Kidney epithelial cell (primary cell): ENCODE results near the gene TMEM129. TPM values are rescaled to one million over a fixed set of nuclear protein-coding genes. Genes with fewer than 3 reads are reported as not detected.

Source experiments
- DNase-seq: peaks from one replicate; pipeline ENCODE4 v3.0.0-alpha.2; 2010; ENCODE audit warnings: low read depth
- H3K27me3 ChIP-seq: 2 replicates; pipeline ENCODE4 v1.6.0; 2011; ENCODE audit warnings: low read length; ENCODE audit not compliant: control insufficient read depth, insufficient read depth
- H3K36me3 ChIP-seq: 2 replicates; pipeline ENCODE4 v1.5.1; 2011; ENCODE audit warnings: low read length; ENCODE audit not compliant: control insufficient read depth, insufficient read depth
- H3K4me3 ChIP-seq: 2 replicates; pipeline ENCODE4 v1.5.1; 2011; ENCODE audit warnings: low read depth, mild to moderate bottlenecking, control low read depth, low read length
- total RNA-seq: library from RNA; depleted of rRNA; stranded (reverse); fragments of >200 nt; gene quantifications from 2 replicates; pipeline ENCODE4 v1.2.3, GENCODE V29; 2015
- TF ChIP-seq, protein P1 (sequence below): IDR thresholded peaks from 2 replicates; pipeline ENCODE4 v1.5.1; 2011; ENCODE audit warnings: mild to moderate bottlenecking, moderate library complexity, low read length, control low read depth, inconsistent platforms; ENCODE audit not compliant: insufficient read depth, poor library complexity, severe bottlenecking

TMEM129 gene
- total RNA-seq, 1 donor from 2014 or later: 63.5 TPM

DNA sequence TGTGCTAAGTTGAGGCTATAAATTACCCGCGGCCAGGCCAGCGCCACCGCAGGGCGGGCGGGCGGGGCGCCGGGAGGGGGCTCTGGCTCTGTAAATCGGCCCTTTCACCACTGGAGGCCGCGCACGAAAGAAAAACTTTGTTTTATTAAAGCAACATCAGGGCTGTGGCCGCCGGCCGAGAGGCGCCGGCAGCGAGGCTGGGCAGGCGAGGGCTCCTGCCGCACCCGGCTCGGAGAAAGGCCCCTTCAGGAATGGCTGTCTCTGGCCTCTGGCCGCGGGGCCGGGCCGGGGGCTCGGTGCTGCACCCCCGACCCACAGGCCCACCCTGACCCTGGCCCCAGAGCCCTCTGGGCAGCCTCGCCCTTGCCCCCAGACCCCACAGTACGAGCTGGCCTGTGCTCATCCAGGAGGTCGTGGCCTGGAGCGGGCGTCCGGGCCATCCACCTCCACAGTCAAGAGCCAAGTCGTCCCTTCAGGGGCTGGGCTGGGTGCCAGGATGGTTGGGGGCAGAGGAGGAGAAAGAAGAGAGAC is 42.5 kb upstream of the TMEM129 start:
- Histone ChIP-seq H3K4me3 (no peak overlapping the region), H3K27me3 (peaks cover 7% of the 10 kb centered on the region), H3K36me3 (no peaks in the 10 kb centered on the region)
- TF ChIP-seq, protein P1, sequence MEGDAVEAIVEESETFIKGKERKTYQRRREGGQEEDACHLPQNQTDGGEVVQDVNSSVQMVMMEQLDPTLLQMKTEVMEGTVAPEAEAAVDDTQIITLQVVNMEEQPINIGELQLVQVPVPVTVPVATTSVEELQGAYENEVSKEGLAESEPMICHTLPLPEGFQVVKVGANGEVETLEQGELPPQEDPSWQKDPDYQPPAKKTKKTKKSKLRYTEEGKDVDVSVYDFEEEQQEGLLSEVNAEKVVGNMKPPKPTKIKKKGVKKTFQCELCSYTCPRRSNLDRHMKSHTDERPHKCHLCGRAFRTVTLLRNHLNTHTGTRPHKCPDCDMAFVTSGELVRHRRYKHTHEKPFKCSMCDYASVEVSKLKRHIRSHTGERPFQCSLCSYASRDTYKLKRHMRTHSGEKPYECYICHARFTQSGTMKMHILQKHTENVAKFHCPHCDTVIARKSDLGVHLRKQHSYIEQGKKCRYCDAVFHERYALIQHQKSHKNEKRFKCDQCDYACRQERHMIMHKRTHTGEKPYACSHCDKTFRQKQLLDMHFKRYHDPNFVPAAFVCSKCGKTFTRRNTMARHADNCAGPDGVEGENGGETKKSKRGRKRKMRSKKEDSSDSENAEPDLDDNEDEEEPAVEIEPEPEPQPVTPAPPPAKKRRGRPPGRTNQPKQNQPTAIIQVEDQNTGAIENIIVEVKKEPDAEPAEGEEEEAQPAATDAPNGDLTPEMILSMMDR: no peak
- no peak for DNase-seq

DNA sequence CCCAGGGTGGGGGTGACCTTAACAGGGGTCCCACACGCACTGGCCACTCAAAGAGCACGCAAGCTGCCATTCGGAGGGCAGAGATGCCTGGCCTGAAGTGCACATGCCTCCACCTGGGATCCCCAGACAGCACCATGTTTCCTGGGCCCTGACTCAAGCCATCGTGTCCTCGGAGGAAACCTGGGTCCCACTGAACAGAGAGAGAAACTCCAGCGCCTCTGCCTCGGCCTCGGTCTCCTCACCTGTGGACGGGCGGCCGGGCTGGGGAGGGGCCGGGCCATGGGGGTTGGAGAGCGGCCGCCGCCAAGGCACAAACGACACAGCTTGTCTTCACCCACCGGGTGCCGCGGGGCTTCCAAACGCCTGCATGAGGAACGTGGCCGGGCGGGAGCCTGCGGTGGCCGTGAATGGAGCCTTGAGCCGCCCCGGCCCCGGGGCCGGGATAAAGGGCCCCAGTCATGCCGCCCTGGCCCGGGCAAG is 42.0 kb upstream of the TMEM129 start:
- H3K4me3 ChIP-seq: no peak overlapping the region
- peaks cover 4% of the 10 kb centered on the region for H3K27me3 ChIP-seq
- H3K36me3 ChIP-seq: no peaks in the 10 kb centered on the region
- no peak for DNase-seq
- TF ChIP-seq, protein P1: no peak

DNA sequence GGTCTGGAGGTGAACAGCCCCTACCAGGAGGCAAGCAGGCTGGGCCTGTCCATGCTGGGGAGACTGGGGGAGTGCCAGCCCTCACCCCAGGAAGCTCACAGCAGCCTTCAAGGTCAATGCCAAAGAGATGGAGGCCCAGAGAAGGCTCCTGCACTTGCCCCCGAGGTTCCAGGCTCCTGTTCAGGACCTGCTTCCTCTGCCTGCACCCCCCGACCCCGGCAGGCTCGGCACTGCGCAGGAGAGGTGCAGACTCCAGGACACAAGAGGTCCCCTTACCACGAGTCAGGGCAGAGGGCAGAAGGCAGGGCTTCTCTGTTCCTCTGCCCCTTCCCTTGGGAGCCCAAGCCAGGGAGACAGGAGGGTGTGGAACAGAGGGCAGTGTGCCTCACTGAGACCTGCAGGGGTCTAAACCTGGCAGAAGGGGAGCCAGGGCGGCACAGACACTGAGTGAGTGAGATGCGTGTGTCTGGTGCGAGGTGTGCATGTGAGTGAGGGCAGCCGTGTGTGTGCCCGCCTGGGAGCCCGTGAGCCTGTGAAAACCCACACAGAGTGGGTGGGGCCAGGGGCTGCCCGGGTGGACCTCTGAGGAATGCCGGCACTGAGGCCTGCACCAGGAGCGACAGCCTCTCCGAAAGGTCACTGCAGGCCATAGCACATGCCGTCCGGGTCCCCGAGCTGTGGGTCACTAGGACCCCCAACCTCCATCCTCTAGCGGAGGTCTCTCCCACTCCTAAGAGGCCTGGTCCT is 41.3 kb upstream of the TMEM129 start:
- H3K36me3 ChIP-seq: no peaks in the 10 kb centered on the region
- peaks cover 4% of the 10 kb centered on the region for H3K27me3 ChIP-seq
- DNase-seq: no peak
- no peak overlapping the region for H3K4me3 ChIP-seq
- TF ChIP-seq, protein P1: no peak

DNA sequence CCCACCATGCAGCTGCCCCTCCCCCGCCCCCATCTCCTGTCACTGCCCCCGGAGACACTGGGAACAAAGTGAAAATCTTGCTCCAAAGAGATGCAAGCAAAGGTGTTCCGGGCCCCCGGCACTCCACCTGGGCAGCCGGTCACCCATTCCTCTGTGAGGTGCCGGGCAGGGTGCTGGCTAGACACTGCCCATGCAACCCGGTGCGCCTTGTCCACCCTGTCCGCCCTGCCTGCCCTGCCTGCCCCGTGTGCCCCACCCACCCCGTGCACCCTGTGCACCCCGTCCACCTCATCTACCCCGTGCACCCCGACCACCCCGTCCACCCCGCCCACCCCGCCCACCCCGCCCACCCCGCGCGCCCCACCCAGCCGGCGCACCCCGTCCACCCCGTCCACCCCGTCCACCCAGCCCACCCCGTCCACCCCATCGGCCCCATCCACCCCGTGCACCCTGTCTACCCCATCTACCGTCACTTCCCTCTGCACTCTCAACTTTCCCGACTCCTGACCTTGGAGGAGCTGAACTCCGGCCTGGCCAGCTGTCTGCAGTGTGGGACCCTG is 40.1 kb upstream of the TMEM129 start:
- H3K36me3 ChIP-seq: no peaks in the 10 kb centered on the region
- no peak for DNase-seq
- TF ChIP-seq, protein P1: no peak
- H3K27me3 ChIP-seq: peaks cover 4% of the 10 kb centered on the region
- H3K4me3 ChIP-seq: no peak overlapping the region

DNA sequence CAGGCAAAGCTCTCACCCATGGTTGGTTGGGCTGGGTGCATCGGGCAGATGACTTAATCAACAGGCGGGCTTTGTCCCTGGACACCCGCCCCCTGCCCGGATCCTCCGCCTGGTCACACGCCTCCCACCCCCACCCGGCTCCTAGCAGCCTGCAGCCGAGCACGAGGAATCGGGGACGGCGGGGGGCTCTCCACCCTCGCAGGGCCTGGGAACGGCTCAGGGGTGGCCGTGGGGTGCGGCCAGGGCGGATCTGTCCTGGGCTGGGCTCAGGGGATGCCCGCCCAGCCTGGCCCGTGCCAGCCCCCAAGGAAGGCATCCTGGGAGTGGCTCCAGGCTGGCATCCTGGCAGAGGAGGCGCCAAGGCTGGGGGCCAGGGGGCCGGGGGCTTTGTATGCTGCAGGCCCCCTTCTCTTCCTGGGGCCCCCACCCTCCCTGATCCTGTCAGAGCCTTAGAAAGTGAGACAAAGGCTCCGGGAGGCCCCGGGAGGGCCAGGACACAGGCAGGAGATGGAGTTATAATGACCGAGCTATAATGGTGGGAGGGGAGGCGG is 39.5 kb upstream of the TMEM129 start:
- H3K27me3 ChIP-seq: peaks cover 6% of the 10 kb centered on the region
- H3K36me3 ChIP-seq: no peaks in the 10 kb centered on the region
- no peak overlapping the region for H3K4me3 ChIP-seq
- no peak for DNase-seq
- TF ChIP-seq, protein P1: no peak
